Measurements from ENCODE around the gene GATA2. TPM values are rescaled to one million over a fixed set of nuclear protein-coding genes. Genes with fewer than 3 reads are reported as not detected.

GATA2 gene
- polyA plus RNA-seq, 1 experiment = 4.8 TPM

- DNase-seq (ENCODE audit: low read depth, low spot score) = no peak
- TF ChIP-seq CTCF (IDR thresholded peaks at IDR 0.05; ENCODE audit: low read depth, low read length) = no peak
- Histone ChIP-seq H3K27me3 (ENCODE audit: control insufficient read depth, insufficient read depth, low read length) (peaks cover 54% of the 10 kb centered on the region), H3K9me3 (ENCODE audit: control insufficient read depth, insufficient read depth, low read length) (no peaks in the 10 kb centered on the region; the same call in 1 of the 2 replicates), H3K27ac (ENCODE audit: low read depth, low read length) (no peak overlapping the region), H3K4me3 (ENCODE audit: low read depth, low read length) (no peak overlapping the region)
- ChIA-PET CTCF (interaction anchor here (0.6 kb wide), 1 partner anchor 135 kb away, joined by 3 read pairs; no protein-coding TSS in a partner anchor), POLR2A (interaction anchor here (1.7 kb wide), 1 partner anchor 24 kb away, joined by 6 read pairs; no protein-coding TSS in a partner anchor)
Observed at GRCh38 chr3:128458746-128459460, 34.1 kb downstream of the GATA2 start.

GRCh38 chr3:128457937-128458336 is 35.1 kb downstream of the GATA2 start:
- no peaks in the 10 kb centered on the region; the same call in 1 of the 2 replicates for H3K9me3 ChIP-seq (ENCODE audit: control insufficient read depth, insufficient read depth, low read length)
- no peak overlapping the region for H3K27ac ChIP-seq (ENCODE audit: low read depth, low read length)
- no peak overlapping the region for H3K4me3 ChIP-seq (ENCODE audit: low read depth, low read length)
- DNase-seq (ENCODE audit: low read depth, low spot score) = no peak
- H3K27me3 ChIP-seq (ENCODE audit: control insufficient read depth, insufficient read depth, low read length) = peaks cover 51% of the 10 kb centered on the region
- TF ChIP-seq CTCF (IDR thresholded peaks at IDR 0.05; ENCODE audit: low read depth, low read length) = no peak
- ChIA-PET POLR2A (interaction anchor here (1.7 kb wide), 1 partner anchor 25 kb away, joined by 6 read pairs; no protein-coding TSS in a partner anchor), CTCF (interaction anchor here (0.5 kb wide), 1 partner anchor 40 kb away, joined by 3 read pairs; no protein-coding TSS in a partner anchor)

- no peaks in the 10 kb centered on the region; the same call in 1 of the 2 replicates for H3K9me3 ChIP-seq (ENCODE audit: control insufficient read depth, insufficient read depth, low read length)
- ChIA-PET POLR2A (no interaction called here), CTCF (interaction anchor here (0.5 kb wide), 1 partner anchor 40 kb away, joined by 3 read pairs; no protein-coding TSS in a partner anchor)
- no peak for TF ChIP-seq CTCF (IDR thresholded peaks at IDR 0.05; ENCODE audit: low read depth, low read length)
- no peak overlapping the region for H3K4me3 ChIP-seq (ENCODE audit: low read depth, low read length)
- peaks cover 57% of the 10 kb centered on the region for H3K27me3 ChIP-seq (ENCODE audit: control insufficient read depth, insufficient read depth, low read length)
- no peak for DNase-seq (ENCODE audit: low read depth, low spot score)
- H3K27ac ChIP-seq (ENCODE audit: low read depth, low read length) = no peak overlapping the region
Observed at GRCh38 chr3:128456776-128457715, 36.0 kb downstream of the GATA2 start.

- POLR2A ChIA-PET = no interaction called here
- CTCF ChIA-PET = no interaction called here
- Histone ChIP-seq H3K27ac (ENCODE audit: low read depth, low read length) (no peak overlapping the region), H3K9me3 (ENCODE audit: control insufficient read depth, insufficient read depth, low read length) (no peaks in the 10 kb centered on the region; the same call in 1 of the 2 replicates), H3K27me3 (ENCODE audit: control insufficient read depth, insufficient read depth, low read length) (peaks cover 58% of the 10 kb centered on the region), H3K4me3 (ENCODE audit: low read depth, low read length) (no peak overlapping the region)
- no peak for TF ChIP-seq CTCF (IDR thresholded peaks at IDR 0.05; ENCODE audit: low read depth, low read length)
- no peak for DNase-seq (ENCODE audit: low read depth, low spot score)
Observed at GRCh38 chr3:128455786-128456748, 36.9 kb downstream of the GATA2 start.
